Osteoblast (primary cell): ENCODE results near the gene EFNA2. TPM values are rescaled to one million over a fixed set of nuclear protein-coding genes. Genes with fewer than 3 reads are reported as not detected.
A peak's percentile ranks its signal among the peaks of the same experiment; 100 is the strongest.

Experiments
- DNase-seq: peaks from one replicate; pipeline ENCODE4 v3.0.0; 2011; ENCODE audit warnings: low spot score, mixed read lengths; ENCODE audit not compliant: insufficient read length; ENCODE audit errors: missing footprints
- H2AFZ ChIP-seq: 2 replicates; pipeline ENCODE4 v1.6.0; 2011; ENCODE audit warnings: mild to moderate bottlenecking, low read length
- H3K27ac ChIP-seq: 2 replicates; pipeline ENCODE4 v1.5.1; 2011; ENCODE audit warnings: mild to moderate bottlenecking, low read depth, low read length, moderate library complexity
- H3K27me3 ChIP-seq: 2 replicates; pipeline ENCODE4 v1.6.0; 2012; ENCODE audit warnings: mild to moderate bottlenecking, control low read depth, inconsistent platforms, low read length, moderate library complexity; ENCODE audit not compliant: insufficient read depth
- H3K36me3 ChIP-seq: 2 replicates; pipeline ENCODE4 v1.5.1; 2011; ENCODE audit warnings: mild to moderate bottlenecking, low read length, control low read depth, moderate library complexity; ENCODE audit not compliant: insufficient read depth
- H3K4me1 ChIP-seq: 2 replicates; pipeline ENCODE4 v1.5.1; 2011; ENCODE audit warnings: mild to moderate bottlenecking, low read length, control low read depth, moderate library complexity; ENCODE audit not compliant: insufficient read depth
- H3K4me2 ChIP-seq: 2 replicates; pipeline ENCODE4 v1.6.0; 2011; ENCODE audit warnings: mild to moderate bottlenecking, low read length; ENCODE audit not compliant: insufficient read depth
- H3K4me3 ChIP-seq: fragments of 200-600 bp; sonication (generic); 3 replicates; pipeline ENCODE4 v1.5.1; 2012; ENCODE audit warnings: mild to moderate bottlenecking, low read length, inconsistent platforms; ENCODE audit not compliant: insufficient read depth
- H3K79me2 ChIP-seq: 2 replicates; pipeline ENCODE4 v1.6.0; 2012; ENCODE audit warnings: mild to moderate bottlenecking, low read length, control low read depth, inconsistent platforms; ENCODE audit not compliant: insufficient read depth
- H3K9me3 ChIP-seq: 2 replicates; pipeline ENCODE4 v1.5.1; 2011; ENCODE audit warnings: low read depth, low read length, control low read depth
- H4K20me1 ChIP-seq: 2 replicates; pipeline ENCODE4 v1.6.0; 2012; ENCODE audit warnings: mild to moderate bottlenecking, low read length, control low read depth; ENCODE audit not compliant: insufficient read depth
- CTCF ChIP-seq: IDR thresholded peaks from 2 replicates; pipeline ENCODE4 v1.5.1; 2011; ENCODE audit warnings: mild to moderate bottlenecking, low read depth, low read length, moderate library complexity; ENCODE audit errors: extremely low read depth
- total RNA-seq: library from RNA; depleted of rRNA; stranded (reverse); fragments of >200 nt; gene quantifications from 2 replicates; pipeline ENCODE4 v1.2.3, GENCODE V29; 2012

Gene EFNA2
- not detected in 2 replicates for total RNA-seq

- Histone ChIP-seq H2AFZ (no peak within 1 kb of the TSS), H3K4me2 (no peak within 1 kb of the TSS)
These were observed at the start of gene EFNA2 for GRCh38 chr19:1285737-1286360. Gene EFNA2, plus strand, starts transcription at chr19:1285873. Its CDS starts 296 bp downstream, at chr19:1286169.

GRCh38 chr19:1236576-1236975 is 49.1 kb upstream of the EFNA2 start:
- Histone ChIP-seq H3K4me3 (peak overlapping the region; percentile 84), H3K27ac (no peak overlapping the region), H3K4me1 (peaks cover 16% of the 10 kb centered on the region), H3K27me3 (no peaks in the 10 kb centered on the region), H2AFZ (no peak overlapping the region), H4K20me1 (peaks cover 21% of the 10 kb centered on the region), H3K9me3 (no peaks in the 10 kb centered on the region), H3K4me2 (peak overlapping the region; percentile 88), H3K79me2 (peaks cover 19% of the 10 kb centered on the region), H3K36me3 (peaks cover 14% of the 10 kb centered on the region)
- no peak for TF ChIP-seq CTCF
- peak; percentile 92 for DNase-seq

More at GRCh38 chr19:1285737-1286360, at the start of gene EFNA2:
- no peaks in the 10 kb centered on the region for H3K79me2 ChIP-seq
- no peak within 1 kb of the TSS for H3K27ac ChIP-seq
- H4K20me1 ChIP-seq: peaks cover 4% of the 10 kb centered on the region
- no peak for TF ChIP-seq CTCF
- no peaks in the 10 kb centered on the region for H3K9me3 ChIP-seq
- H3K27me3 ChIP-seq: peaks cover 38% of the 10 kb centered on the region
- no peak within 1 kb of the TSS for H3K4me3 ChIP-seq
- peak; percentile 94 for DNase-seq
- H3K36me3 ChIP-seq: no peaks in the 10 kb centered on the region
- H3K4me1 ChIP-seq: no peaks in the 10 kb centered on the region

GRCh38 chr19:1237027-1237659 is 48.5 kb upstream of the EFNA2 start:
- peaks cover 21% of the 10 kb centered on the region for H4K20me1 ChIP-seq
- H3K27me3 ChIP-seq: no peaks in the 10 kb centered on the region
- peak overlapping the region; percentile 65 for H2AFZ ChIP-seq
- H3K36me3 ChIP-seq: peaks cover 14% of the 10 kb centered on the region
- peak overlapping the region; percentile 84 for H3K4me3 ChIP-seq
- H3K79me2 ChIP-seq: peaks cover 25% of the 10 kb centered on the region
- peak overlapping the region; percentile 53 for H3K27ac ChIP-seq
- H3K9me3 ChIP-seq: no peaks in the 10 kb centered on the region
- DNase-seq: peak; percentile 98
- peaks cover 17% of the 10 kb centered on the region for H3K4me1 ChIP-seq
- H3K4me2 ChIP-seq: peak overlapping the region; percentile 88
- no peak for TF ChIP-seq CTCF

- peaks cover 14% of the 10 kb centered on the region for H3K36me3 ChIP-seq
- peaks cover 21% of the 10 kb centered on the region for H4K20me1 ChIP-seq
- H3K27me3 ChIP-seq: no peaks in the 10 kb centered on the region
- no peaks in the 10 kb centered on the region for H3K9me3 ChIP-seq
- peaks cover 30% of the 10 kb centered on the region for H3K79me2 ChIP-seq
- DNase-seq: peak; percentile 97
- H3K4me1 ChIP-seq: peaks cover 22% of the 10 kb centered on the region
- no peak for TF ChIP-seq CTCF
- peak within 1 kb of the TSS; percentile 65 for H2AFZ ChIP-seq
- peak within 1 kb of the TSS; percentile 88 for H3K4me2 ChIP-seq
- H3K27ac ChIP-seq: peak within 1 kb of the TSS; percentile 53
- peak within 1 kb of the TSS; percentile 84 for H3K4me3 ChIP-seq
These were observed 47.8 kb upstream of the EFNA2 start, which contains the start of gene CBARP for GRCh38 chr19:1237754-1238368. Gene CBARP, minus strand, starts transcription at chr19:1238005. Its CDS starts 1,905 bp downstream, at chr19:1236100.
